Stimulated activated CD4-positive, alpha-beta T cell treated with anti-CD3 and anti-CD28 coated beads, Interleukin-4, amount 100 ng/mL, for 4 hours (primary cell): ENCODE results near the gene UHRF1.
"Not testable (repeated sequence)": the region's sequence is repeated elsewhere in the genome, so short reads cannot be mapped to it uniquely, and the experiment has no call there.

ENCODE experiments used
- DNase-seq, 2 experiments: peaks; one replicate each; pipeline ENCODE4 v3.0.0-alpha.2; 2020

The UHRF1 gene

DNA sequence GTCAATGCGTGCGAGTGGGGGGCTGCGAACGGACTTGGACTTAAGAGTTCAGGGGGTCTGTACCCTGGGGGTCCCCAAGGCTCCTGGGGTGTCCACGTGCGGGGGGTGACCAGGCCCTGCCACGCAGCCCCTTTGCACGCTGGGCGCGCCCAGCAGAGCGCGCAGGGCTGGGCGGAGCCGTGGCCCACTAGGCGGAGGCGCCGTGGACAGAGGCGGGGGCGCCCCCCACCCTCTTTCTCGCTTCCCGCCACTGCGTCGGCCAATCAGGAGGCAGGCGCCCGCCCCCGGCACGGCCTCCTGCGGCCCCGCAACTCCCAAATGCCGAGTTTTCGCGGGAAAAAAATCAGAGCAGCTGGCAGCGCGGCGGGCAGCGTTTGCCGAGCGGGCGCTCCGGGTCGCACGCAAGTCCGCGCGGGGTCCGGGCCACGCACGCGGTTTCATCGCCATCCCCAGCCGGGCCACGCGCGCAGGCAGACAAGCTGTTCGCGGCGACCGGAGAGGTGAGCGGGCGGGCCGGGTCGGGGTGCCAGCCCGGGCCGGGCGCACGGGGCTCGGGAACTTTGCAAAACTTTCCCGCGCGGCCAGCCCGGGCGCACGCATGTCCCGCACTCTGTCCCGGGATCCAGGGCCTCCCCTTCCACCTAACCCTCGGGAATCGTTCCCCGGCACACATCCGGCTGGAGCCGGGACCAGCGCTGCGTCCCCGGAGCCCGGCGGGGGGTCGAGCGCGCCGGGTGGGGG, at the start of gene UHRF1:
Gene UHRF1 (plus strand): TSS at position 346 of the 741 bp plus-strand sequence. CDS start 1,385 bp downstream, outside the sequence.
- peak in 1 of 2 experiments; percentile 67 for DNase-seq

DNA sequence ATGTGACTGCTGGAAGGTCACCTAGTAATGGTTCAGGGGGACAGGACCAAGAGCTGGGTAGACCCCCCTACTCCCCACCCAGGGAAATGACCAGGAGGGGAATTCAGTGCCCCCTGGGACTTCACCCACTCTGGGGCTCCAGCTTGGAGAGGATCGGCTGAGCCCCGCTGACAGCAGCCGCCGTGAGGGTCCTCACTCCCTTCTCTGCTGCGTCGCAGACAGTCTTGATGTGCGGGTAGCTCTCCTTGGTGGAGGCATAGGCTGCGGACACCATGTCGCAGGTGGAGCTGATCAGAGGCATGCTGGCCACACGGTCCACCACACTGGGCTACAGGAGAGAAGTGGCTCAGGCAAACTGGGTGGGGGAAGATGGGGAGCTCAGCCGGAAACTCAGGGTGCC, 49.6 kb upstream of the UHRF1 start:
- DNase-seq, result no peak

DNA sequence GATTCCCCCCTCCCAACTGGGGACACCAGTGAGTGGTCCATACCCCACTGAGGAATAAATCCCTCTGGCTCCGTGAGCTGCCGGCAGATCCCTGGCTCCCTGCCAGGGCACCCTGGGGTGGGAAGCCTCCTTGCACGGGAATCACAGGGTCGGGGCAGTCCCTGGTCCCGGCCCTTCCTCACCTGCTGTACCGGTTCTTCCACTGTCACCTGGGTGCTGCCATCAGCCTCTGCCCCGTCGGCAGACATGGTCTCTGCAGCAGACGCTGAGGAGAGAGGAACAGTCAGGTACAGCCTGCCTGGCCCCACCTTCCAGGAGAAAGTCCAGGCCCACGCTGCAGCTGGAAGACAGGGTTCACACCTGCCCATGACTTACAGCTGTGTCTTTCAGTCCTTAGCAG, 48.2 kb upstream of the UHRF1 start:
- DNase-seq, result no peak

DNA sequence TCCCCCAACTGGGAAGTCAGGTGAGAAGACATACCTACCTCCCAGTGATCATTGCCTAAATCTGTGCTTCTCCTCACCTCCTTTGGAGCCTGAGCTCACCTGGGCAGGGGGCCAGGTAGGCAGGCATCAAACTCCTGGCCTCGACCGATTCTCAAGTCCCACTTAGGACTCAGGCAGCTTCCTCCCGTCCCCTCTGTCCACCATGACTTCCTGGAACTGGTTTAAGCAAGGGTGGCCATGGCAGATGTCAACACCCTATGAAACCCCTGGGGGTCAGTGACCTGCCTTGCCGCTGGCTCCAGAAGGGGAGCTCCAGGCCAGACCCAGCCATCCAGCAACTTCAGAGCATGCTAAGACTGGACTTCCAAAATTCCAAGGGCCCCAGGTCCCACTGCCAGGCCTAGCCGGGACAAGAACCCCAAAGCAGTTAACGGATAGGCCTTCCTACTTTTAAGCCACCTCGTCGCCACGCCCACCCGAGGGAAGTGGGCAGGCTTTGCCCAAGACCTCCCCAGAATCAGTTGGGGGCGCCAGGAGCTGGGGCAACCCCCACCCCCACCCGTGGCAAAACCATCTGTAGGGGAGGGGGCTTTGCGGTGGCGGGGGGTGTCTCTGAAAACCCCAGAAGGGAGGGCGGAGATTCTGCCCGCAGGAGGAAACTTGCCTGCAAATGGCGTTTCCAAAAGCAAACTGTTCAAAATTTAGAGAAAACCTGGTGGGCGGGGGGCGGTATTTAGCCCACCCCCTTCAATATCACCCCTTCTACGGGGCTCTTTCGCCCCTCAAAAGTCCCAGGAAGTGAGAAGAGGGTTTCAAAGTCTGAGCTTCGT, 42.5 kb upstream of the UHRF1 start:
- peak; percentile 51 to 75 for DNase-seq

DNA sequence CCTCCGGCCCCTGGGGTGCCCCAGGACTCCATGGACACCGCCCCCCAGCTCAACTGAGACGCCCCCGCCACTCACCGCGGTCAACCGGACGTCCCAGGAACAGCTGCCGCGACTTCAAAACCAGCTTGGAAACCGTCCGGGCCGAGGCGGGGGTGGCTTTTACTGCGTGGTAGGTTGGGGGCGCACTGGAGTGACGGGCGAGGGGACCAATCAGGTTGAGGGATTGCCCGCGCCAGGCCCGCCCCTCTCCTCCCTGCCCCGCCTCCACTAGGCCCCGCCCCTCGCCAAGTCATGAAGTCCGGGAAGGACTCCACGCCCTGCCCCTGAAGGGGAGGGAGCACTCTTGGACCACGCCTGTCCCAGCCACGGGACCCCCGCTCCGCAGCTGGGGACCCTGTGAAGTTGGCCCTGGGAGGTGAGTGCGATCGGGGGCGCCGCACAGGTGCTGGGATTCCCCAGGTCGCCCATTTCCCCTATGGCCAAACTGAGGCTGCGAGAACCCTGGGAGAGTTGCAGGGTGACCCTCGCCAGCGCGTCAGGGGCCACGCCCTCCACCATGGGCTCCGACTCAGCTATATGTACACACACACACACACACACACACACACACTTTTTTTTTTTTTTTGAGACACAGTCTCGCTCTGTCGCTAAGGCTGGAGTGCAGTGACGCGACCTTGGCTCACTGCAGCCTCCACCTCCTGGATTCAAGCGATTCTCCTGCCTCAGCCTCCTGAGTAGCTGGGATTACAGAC, 41.6 kb upstream of the UHRF1 start, which contains the start of gene PLIN3:
Gene PLIN3 (minus strand): TSS at position 134 of the 752 bp plus-strand sequence. CDS start 6,273 bp downstream, outside the sequence.
- peak; percentile 87 to 96 for DNase-seq

DNA sequence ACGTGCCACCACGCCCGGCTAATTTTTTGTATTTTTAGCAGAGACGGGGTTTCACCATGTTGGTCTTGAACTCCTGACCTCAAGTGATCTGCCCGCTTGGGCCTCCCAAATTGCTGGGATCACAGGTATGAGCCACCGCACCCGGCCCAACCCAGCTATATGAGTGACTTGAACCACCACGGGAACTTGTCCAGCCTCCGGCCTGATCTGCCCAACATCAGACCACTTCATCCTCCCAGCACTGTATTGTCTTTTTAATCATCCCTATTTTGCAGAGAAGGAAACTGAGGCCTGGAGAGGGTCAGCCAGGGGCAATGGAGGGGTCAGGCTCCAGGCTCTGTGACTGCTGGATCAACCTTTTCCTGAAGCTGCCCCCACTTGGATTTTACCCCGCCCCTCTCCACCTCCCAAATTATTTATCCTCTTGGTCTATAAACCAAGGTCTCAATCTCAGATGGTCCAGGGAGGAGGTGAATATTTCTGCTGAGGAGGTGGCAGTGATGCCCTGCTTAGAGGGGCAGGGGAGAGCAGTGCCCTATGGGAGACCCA, 40.9 kb upstream of the UHRF1 start:
- no peak for DNase-seq

DNA sequence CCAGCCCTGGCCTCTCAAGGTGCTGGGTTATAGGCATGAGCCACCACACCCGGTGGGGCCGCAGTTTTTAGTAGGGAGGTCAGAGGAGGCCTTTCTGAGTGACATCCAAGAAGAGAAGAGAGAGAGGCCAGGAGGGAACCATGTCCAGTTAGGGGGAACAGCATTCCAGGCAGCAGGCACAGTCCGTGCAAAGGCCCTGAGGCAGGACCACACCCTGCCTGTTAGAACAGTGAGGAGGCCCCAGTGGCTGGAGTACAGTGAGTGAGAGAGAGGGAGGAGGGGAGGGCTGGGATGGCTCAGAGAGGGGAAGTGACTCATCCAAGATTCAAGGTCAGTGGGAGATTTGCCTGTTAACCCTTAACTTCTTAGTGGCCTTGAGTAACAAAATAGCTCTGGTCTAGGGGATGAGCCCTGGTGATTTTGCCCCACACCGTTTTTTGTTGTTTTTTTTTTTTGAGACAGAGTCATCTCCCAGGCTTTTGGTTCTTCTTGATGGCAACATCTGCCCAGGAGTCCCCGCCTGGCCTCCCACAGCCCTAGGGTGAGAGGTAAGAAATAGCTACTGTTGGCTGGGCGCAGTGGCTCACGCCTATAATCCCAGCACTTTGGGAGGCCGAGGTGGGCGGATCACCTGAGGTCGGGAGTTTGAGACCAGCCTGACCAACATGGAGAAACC, 39.1 kb upstream of the UHRF1 start:
- peak in 1 of 2 experiments; percentile 16 for DNase-seq

DNA sequence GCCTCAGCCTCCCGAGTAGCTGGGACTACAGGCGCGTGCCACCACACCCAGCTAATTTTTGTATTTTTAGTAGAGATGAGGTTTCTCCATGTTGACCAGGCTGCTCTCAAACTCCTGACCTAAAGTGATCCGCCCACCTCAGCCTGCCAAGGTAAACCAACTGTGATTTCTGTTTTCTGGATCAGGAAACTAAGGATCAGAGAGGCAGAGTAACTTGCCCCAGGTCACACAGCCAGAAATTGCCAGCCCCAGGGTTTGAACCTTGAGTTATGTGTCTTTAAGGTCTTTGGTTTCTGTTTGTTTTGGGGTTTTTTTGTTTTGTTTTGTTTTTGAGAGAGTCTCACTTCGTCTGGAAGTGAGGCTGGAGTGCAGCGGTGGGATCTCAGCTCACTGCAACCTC, 37.6 kb upstream of the UHRF1 start:
- DNase-seq, result no peak

DNA sequence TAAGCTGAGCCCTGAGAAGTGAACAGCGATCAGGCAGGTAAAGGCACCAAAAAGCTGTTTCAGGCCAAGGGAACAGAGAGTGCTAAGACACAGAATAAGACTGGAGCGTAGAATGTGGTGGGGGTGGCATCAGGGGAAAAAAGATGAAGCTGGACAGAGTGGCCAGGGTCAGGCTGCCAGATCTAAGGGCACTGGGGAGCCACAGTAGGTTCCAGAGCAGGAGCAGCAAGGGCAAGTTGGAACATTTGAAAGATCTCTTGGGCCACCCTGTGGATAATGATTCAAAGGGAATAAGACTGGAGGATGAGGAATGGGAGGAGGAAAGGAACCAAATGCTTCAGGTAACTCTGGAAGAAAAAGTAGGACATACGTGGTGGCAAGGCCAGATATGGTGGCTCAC, 35.4 kb upstream of the UHRF1 start:
- no peak for DNase-seq

DNA sequence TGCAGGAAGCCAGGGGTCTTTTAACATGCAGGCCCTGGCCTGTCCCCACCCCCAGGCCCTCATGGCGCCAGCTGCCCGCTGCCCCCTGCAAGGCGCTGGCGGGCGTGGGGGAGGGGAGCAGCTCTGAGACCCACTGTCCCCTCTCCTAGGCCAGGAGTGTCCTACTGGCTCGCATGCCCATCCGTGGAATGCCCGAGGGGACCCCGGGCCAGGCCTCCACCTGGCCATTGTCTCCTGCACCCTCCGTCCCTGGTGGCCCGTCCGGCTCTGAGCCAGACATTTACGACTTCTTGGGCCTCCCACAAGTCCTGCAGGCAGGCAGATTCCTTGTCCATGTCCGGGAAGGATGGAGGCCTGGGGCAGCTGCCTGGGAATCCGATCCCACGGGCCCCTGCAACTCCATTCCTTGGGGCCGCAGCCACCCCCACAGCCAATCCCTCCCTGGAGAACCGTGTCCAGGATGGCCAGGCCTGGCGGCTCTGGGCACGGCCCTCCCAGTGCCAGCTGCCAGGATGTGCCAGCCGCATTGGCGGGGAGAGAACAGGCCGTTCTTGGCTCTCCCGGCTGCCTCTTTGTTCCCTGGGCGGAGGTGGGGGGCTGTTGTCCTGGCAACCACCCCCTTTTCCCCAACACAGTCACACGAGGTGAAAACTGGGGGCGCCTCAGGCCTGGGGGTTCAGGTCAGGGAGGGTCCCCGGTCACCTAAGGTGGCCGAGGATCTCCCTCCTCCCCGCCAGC, 31.4 kb upstream of the UHRF1 start:
- no peak for DNase-seq

DNA sequence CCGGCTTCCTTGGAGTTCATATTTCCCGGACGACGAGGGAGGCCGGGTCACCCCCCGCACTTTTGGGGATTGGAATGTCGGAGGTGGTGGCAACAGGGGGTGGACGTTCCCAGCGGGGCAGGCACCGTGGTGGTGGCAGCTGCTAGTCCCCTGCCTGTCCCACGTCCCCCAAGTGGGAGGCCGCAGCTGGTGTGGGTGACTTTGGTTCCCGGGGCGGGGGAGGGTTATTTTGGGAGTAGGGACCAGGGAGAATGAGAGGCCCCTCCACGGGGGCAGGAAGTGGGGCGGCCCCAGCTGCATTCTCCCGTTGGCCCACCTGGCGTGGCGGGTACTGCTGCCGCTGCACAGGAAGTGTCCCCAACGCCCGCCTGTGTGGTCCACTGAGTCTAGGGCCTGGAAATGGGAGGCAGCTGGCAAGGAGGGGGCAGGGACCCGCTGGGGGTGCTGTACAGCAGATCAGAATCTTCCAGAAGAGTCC, 30.8 kb upstream of the UHRF1 start:
- no peak for DNase-seq

DNA sequence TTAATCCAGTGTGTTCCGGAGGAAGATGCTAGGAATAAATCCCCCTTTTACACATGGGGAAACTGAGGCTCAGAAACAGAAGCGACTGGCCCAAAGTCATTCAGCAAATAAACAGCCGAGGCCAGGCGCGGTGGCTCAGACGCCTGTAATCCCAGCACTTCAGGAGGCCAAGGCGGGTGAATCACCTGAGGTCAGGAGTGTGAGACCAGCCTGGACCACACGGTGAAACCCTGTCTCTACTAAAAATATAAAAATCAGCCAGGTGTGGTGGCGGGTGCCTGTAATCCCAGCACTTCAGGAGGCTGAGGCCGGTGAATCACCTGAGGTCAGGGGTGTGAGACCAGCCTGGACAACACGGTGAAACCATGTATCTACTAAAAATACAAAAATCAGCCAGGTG, 30.3 kb upstream of the UHRF1 start:
- DNase-seq, result no peak

DNA sequence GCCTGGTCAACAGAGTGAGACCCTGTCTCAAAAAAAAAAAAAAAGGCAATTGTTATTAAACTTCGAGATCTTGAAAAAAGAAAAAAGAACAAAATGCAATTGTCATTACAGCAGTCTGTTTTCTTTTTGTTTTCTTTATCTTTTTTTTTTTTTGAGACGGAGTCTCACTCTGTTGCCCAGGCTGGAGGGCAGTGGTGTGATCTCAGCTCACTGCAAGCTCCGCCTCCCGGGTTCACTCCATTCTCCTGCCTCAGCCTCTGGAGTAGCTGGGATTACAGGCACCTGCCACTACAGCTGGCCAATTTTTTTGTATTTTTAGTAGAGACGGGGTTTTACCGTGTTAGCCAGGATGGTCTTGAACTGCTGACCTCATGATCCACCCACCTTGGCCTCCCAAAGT, 26.4 kb upstream of the UHRF1 start:
- not testable (repeated sequence) for DNase-seq

DNA sequence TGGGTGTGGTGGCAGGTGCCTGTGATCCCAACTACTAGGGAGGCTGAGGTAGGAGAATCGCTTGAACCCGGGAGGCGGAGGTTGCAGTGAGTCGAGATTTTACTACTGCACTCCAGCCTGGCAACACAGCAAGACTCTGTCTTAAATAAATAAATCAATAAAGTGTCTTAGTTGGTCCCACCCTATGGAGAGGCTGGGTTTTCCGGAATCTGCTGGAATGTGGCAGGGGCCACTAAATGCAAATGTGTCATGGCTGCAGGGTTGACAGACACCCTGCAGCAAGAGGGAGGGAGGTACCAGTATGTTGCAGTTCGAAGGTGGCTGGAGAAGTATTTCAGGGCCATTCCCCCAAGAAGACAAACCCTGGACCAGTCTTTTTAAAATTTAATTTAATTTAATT, 24.3 kb upstream of the UHRF1 start:
- not testable (repeated sequence) for DNase-seq

DNA sequence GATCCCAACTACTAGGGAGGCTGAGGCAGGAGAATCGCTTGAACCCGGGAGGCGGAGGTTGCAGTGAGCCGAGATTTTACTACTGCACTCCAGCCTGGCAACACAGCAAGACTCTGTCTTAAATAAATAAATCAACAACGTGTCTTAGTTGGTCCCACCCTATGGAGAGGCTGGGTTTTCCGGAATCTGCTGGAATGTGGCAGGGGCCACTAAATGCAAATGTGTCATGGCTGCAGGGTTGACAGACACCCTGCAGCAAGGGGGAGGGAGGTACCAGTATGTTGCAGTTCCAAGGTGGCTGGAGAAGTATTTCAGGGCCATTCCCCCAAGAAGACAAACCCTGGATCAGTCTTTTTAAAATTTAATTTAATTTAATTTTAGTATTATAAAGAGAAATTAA, 21.5 kb upstream of the UHRF1 start:
- DNase-seq, result not testable (repeated sequence)

DNA sequence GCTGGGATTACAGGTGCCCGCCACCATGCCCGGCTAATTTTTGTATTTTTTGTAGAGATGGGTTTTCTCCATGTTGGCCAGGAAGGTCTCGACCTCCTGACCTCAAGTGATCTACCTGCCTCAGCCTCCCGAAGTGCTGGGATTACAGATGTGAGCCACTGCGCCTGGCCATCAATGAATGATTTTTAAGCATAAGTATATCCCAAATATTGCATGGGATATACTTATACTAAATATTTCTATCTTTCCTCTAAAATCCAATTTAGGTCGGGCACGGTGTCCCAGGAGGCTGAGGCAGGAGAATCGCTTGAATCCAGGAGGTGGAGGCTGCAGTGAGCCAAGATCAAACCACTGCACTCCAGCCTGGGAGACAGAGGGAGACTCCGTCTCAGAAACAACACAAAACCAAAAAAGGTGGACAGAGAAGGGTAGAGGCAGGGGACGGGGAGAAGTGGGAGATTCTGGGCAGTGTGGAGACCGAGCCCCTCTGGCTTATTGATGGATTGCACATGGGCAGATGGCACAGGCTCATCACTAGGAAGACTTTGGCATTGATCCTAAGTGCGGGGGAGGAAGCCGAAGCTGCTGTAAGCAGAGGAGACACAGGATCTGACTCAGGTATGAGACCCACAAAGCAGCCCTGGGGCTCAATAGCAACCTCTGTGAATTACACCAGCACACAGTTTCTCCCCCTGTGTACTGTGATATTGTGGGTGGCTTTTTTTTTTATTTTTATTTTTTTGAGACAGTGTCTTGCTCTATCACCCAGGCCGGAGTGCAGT, 20.1 kb upstream of the UHRF1 start:
- no peak for DNase-seq

DNA sequence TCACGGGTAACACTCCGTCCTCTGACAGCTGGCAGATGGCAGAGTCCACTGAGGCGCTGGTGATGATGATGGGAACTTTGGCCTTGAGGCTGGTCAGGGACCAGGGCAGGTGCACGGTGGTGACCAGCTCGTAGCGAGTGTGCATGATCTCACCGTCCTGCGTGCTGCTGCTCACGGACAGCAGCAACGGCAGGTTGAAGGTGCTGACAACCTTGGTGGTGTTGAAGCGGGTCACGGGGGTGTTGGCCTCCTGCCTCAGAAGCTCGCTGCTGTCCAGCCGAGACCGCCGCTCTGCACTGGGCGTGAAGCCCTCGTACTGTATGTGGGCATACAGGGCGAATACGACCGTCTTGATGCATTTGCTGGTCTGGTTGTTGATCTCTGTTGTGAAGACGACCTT, 18.2 kb upstream of the UHRF1 start:
- DNase-seq, result no peak

DNA sequence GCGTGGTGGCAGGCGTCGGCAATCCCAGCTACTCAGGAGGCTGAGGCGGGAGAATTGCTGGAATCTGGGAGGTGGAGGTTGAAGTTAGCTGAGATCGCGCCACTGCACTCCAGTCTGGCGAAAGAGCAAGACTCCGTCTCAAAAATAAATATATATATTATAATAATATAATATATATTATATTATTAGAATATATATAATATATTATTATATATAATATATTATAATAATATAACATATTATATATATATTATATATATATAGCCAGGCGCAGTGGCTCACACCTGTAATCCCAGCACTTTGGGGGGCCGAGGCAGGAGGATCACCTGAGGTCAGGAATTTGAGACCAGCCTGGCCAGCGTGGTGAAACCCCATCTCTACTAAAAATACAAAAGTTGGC, 16.3 kb upstream of the UHRF1 start:
- not testable (repeated sequence) for DNase-seq

DNA sequence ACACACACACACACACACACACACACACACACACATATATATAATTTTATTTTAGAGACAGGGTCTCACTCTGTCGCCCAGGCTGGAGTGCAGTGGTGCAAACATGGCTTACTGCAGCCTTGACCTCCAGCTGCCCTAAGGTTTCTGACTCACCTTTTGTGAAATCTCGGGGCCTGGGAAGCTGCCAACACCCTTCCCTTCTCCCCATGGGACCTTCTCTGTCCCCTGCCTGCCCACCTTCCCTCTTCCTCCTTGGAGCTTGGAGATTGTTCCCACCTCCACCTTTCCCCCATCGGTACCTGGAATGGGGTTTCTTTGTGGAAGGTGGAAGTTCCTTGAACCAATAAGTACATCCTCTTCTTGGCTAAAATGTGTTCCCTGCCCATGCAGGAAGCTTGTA, 12.9 kb upstream of the UHRF1 start:
- DNase-seq, result no peak

DNA sequence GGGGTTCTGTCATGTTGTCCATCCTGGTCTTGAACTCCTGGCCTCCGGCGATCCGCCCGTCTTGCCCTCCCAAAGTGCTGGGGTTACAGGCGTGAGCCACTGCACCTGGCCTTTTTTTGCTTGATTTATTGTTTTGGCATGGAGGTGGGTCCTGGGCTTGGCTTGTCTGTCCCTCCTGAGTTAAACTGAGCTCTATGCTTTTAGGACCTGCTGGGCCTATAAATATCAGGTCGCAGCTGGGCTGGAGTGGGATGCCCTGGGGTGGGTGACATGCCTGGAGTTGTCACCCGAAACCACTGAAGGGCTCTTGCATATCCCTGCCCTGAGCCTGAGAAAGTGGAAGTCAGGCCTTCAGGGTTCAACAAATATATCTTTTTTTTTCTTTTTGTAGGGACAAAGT, 12.2 kb upstream of the UHRF1 start:
- no peak for DNase-seq

DNA sequence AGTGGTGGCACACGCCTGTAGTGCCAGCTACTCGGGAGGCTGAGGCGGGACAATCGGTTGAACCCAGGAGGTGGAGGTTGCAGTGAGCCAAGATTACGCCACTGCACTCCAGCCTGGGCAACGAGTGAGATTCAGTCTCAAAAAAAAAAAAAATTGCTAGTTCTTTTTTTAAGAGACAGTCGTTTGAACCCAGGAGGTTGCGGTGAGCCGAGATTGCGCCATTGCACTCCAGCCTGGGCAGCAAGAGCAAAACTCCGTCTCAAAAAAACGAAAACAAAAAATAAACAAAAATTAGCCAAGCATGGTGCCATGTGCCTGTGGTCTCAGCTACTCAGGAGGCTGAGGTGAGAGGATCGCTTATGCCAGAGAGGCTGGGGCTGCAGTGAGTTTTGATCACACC, 8.4 kb upstream of the UHRF1 start:
- DNase-seq, result not testable (repeated sequence)
